ENCODE measurements around the gene THY1. TPM values are rescaled to one million over a fixed set of nuclear protein-coding genes. Genes with fewer than 3 reads are reported as not detected.
"Not testable (repeated sequence)": the region's sequence is repeated elsewhere in the genome, so short reads cannot be mapped to it uniquely, and the experiment has no call there.

Gene THY1
- total RNA-seq, 1 donor from 2014 or later: 215 TPM

GRCh38 chr11:119414321-119414720 lies 8.7 kb downstream of the THY1 start:
- H3K4me1 Mint-ChIP-seq (ENCODE audit: low read depth): peaks cover 28% of the 10 kb centered on the region
- no peak overlapping the region for H3K4me3 Mint-ChIP-seq (ENCODE audit: unreplicated experiment)
- peaks cover 11% of the 10 kb centered on the region for H3K9me3 Mint-ChIP-seq (ENCODE audit: low read depth)
- no peak for DNase-seq (ENCODE audit: low spot score)
- no peak for TF ChIP-seq CTCF (IDR thresholded peaks at IDR 0.05)
- no peak overlapping the region for H3K27ac Mint-ChIP-seq (ENCODE audit: unreplicated experiment)
- no peaks in the 10 kb centered on the region for H3K27me3 Mint-ChIP-seq (ENCODE audit: low read depth)
- H3K36me3 Mint-ChIP-seq (ENCODE audit: low read depth): peaks cover 9% of the 10 kb centered on the region

- Mint-ChIP-seq H3K9me3 (ENCODE audit: low read depth) (peaks cover 11% of the 10 kb centered on the region), H3K4me1 (ENCODE audit: low read depth) (peaks cover 5% of the 10 kb centered on the region), H3K27me3 (ENCODE audit: low read depth) (no peaks in the 10 kb centered on the region), H3K27ac (ENCODE audit: unreplicated experiment) (no peak overlapping the region), H3K36me3 (ENCODE audit: low read depth) (peaks cover 4% of the 10 kb centered on the region), H3K4me3 (ENCODE audit: unreplicated experiment) (no peak overlapping the region)
- DNase-seq (ENCODE audit: low spot score): no peak
- TF ChIP-seq CTCF (IDR thresholded peaks at IDR 0.05): no peak
These were observed 10.9 kb downstream of the THY1 start for GRCh38 chr11:119412072-119412471.

GRCh38 chr11:119410501-119410900 lies 12.5 kb downstream of the THY1 start:
- TF ChIP-seq CTCF (IDR thresholded peaks at IDR 0.05): no peak
- Mint-ChIP-seq H3K36me3 (ENCODE audit: low read depth) (peaks cover 4% of the 10 kb centered on the region), H3K4me3 (ENCODE audit: unreplicated experiment) (no peak overlapping the region), H3K27ac (ENCODE audit: unreplicated experiment) (no peak overlapping the region), H3K9me3 (ENCODE audit: low read depth) (peaks cover 11% of the 10 kb centered on the region), H3K27me3 (ENCODE audit: low read depth) (no peaks in the 10 kb centered on the region), H3K4me1 (ENCODE audit: low read depth) (no peaks in the 10 kb centered on the region)
- no peak for DNase-seq (ENCODE audit: low spot score)

- Mint-ChIP-seq H3K9me3 (ENCODE audit: low read depth) (peaks cover 11% of the 10 kb centered on the region), H3K36me3 (ENCODE audit: low read depth) (peaks cover 4% of the 10 kb centered on the region), H3K27ac (ENCODE audit: unreplicated experiment) (no peak overlapping the region), H3K27me3 (ENCODE audit: low read depth) (no peaks in the 10 kb centered on the region), H3K4me3 (ENCODE audit: unreplicated experiment) (no peak overlapping the region), H3K4me1 (ENCODE audit: low read depth) (peaks cover 4% of the 10 kb centered on the region)
- no peak for TF ChIP-seq CTCF (IDR thresholded peaks at IDR 0.05)
- DNase-seq (ENCODE audit: low spot score): no peak
These were observed 13.2 kb downstream of the THY1 start for GRCh38 chr11:119409731-119410130.

- Mint-ChIP-seq H3K9me3 (ENCODE audit: low read depth) (peaks cover 12% of the 10 kb centered on the region), H3K4me3 (ENCODE audit: unreplicated experiment) (no peak overlapping the region), H3K36me3 (ENCODE audit: low read depth) (peaks cover 3% of the 10 kb centered on the region), H3K27ac (ENCODE audit: unreplicated experiment) (no peak overlapping the region), H3K4me1 (ENCODE audit: low read depth) (peaks cover 9% of the 10 kb centered on the region), H3K27me3 (ENCODE audit: low read depth) (no peaks in the 10 kb centered on the region)
- TF ChIP-seq CTCF (IDR thresholded peaks at IDR 0.05): no peak
- no peak for DNase-seq (ENCODE audit: low spot score)
These were observed 17.0 kb downstream of the THY1 start for GRCh38 chr11:119406005-119406404.

GRCh38 chr11:119405448-119405847 lies 17.5 kb downstream of the THY1 start:
- not testable (repeated sequence) for H3K4me1 Mint-ChIP-seq (ENCODE audit: low read depth); DNase-seq (ENCODE audit: low spot score); H3K4me3 Mint-ChIP-seq (ENCODE audit: unreplicated experiment); H3K27me3 Mint-ChIP-seq (ENCODE audit: low read depth); H3K36me3 Mint-ChIP-seq (ENCODE audit: low read depth); H3K27ac Mint-ChIP-seq (ENCODE audit: unreplicated experiment)
- peaks cover 18% of the 10 kb centered on the region for H3K9me3 Mint-ChIP-seq (ENCODE audit: low read depth)
